ENCODE data around the gene TFAP2A.

The TFAP2A gene

GRCh38 chr6:10381830-10382208 lies 33.1 kb downstream of the TFAP2A start:
- TF ChIP-seq CTCF (IDR thresholded peaks at IDR 0.05; ENCODE audit: low read depth, low read length, missing control alignments): no peak
- no peak overlapping the region for H3K4me3 ChIP-seq (ENCODE audit: low read depth, low read length)
- DNase-seq (ENCODE audit: low read depth): no peak

GRCh38 chr6:10381133-10381829 lies 33.6 kb downstream of the TFAP2A start:
- no peak for DNase-seq (ENCODE audit: low read depth)
- H3K4me3 ChIP-seq (ENCODE audit: low read depth, low read length): no peak overlapping the region

GRCh38 chr6:10375391-10375969 lies 39.4 kb downstream of the TFAP2A start:
- H3K4me3 ChIP-seq (ENCODE audit: low read depth, low read length): no peak overlapping the region
- no peak for DNase-seq (ENCODE audit: low read depth)
- no peak for TF ChIP-seq CTCF (IDR thresholded peaks at IDR 0.05; ENCODE audit: low read depth, low read length, missing control alignments)

More at GRCh38 chr6:10381133-10381829, 33.6 kb downstream of the TFAP2A start:
- TF ChIP-seq CTCF (IDR thresholded peaks at IDR 0.05; ENCODE audit: low read depth, low read length, missing control alignments): peak; percentile 13

- DNase-seq (ENCODE audit: low read depth): no peak
- no peak overlapping the region for H3K4me3 ChIP-seq (ENCODE audit: low read depth, low read length)
- TF ChIP-seq CTCF (IDR thresholded peaks at IDR 0.05; ENCODE audit: low read depth, low read length, missing control alignments): no peak
Observed at GRCh38 chr6:10373642-10374359, 41.1 kb downstream of the TFAP2A start.

- no peak for DNase-seq (ENCODE audit: low read depth)
- no peak overlapping the region for H3K4me3 ChIP-seq (ENCODE audit: low read depth, low read length)
- TF ChIP-seq CTCF (IDR thresholded peaks at IDR 0.05; ENCODE audit: low read depth, low read length, missing control alignments): no peak
Observed at GRCh38 chr6:10369896-10370295, 45.0 kb downstream of the TFAP2A start.

GRCh38 chr6:10368861-10369260 lies 46.0 kb downstream of the TFAP2A start:
- H3K4me3 ChIP-seq (ENCODE audit: low read depth, low read length): no peak overlapping the region
- TF ChIP-seq CTCF (IDR thresholded peaks at IDR 0.05; ENCODE audit: low read depth, low read length, missing control alignments): no peak
- no peak for DNase-seq (ENCODE audit: low read depth)

Measured in GM12864 (cell line).